Measurements from ENCODE around the gene POLE. TPM values are rescaled to one million over a fixed set of nuclear protein-coding genes. Genes with fewer than 3 reads are reported as not detected.

The POLE gene
- total RNA-seq, 1 experiment from 2014 or later, result 144 TPM

- Mint-ChIP-seq H3K27me3 (ENCODE audit: low read depth) (no peaks in the 10 kb centered on the region), H3K4me1 (no peaks in the 10 kb centered on the region), H3K9me3 (no peaks in the 10 kb centered on the region), H3K36me3 (peaks cover 91% of the 10 kb centered on the region), H3K27ac (no peak overlapping the region), H3K4me3 (no peak overlapping the region)
- CTCF ChIA-PET, result no interaction called here
- TF ChIP-seq USF1 (CRISPR knock-in tag; IDR thresholded peaks at IDR 0.05) (no peak), ZNF425 (CRISPR knock-in tag; conservative IDR thresholded peaks at IDR 0.05) (no peak), NFE2L1 (CRISPR knock-in tag; IDR thresholded peaks at IDR 0.05) (no peak), ZNF532 (CRISPR knock-in tag; IDR thresholded peaks at IDR 0.05; ENCODE audit: borderline replicate concordance) (no peak), USF2 (CRISPR knock-in tag; IDR thresholded peaks at IDR 0.05) (no peak), IRF1 (CRISPR knock-in tag; IDR thresholded peaks at IDR 0.05) (no peak), HMGXB4 (CRISPR knock-in tag; IDR thresholded peaks at IDR 0.05) (no peak), TP53 (CRISPR knock-in tag; IDR thresholded peaks at IDR 0.05) (no peak), ZNF138 (CRISPR knock-in tag; conservative IDR thresholded peaks at IDR 0.05) (no peak), GABPB1 (CRISPR knock-in tag; IDR thresholded peaks at IDR 0.05) (no peak), NR3C1 (CRISPR knock-in tag; conservative IDR thresholded peaks at IDR 0.05; ENCODE audit: low read depth) (no peak), ATF1 (CRISPR knock-in tag; IDR thresholded peaks at IDR 0.05) (no peak), SOX15 (CRISPR knock-in tag; IDR thresholded peaks at IDR 0.05) (no peak), GTF2I (CRISPR knock-in tag; conservative IDR thresholded peaks at IDR 0.05) (no peak), ERG (CRISPR knock-in tag; IDR thresholded peaks at IDR 0.05) (no peak), EMX1 (CRISPR knock-in tag; IDR thresholded peaks at IDR 0.05) (no peak), ZNF263 (CRISPR knock-in tag; IDR thresholded peaks at IDR 0.05; ENCODE audit: low read depth) (no peak)
- DNase-seq (ENCODE audit: low spot score) (no peak), ATAC-seq (no peak)
- POLR2A ChIA-PET, result no interaction called here
These were observed 25.2 kb downstream of the POLE start for GRCh38 chr12:132661972-132662371.

All from WTC11 (cell line).